Measurements from ENCODE around the gene KRTAP19-7. TPM values are rescaled to one million over a fixed set of nuclear protein-coding genes. Genes with fewer than 3 reads are reported as not detected.

Gene KRTAP19-7
- total and polyA plus RNA-seq, 2 of the 4 experiments (the other 2 are of a cell fraction) = not detected

GRCh38 chr21:30579346-30579745, 18.2 kb upstream of the KRTAP19-7 start:
- dilution Hi-C loops (cut with HindIII; ENCODE audit: low sequenced_read_pairs, unreplicated experiment) (no loop called here), intact Hi-C loops (cut with micrococcal nuclease) (no loop called here), in situ Hi-C loops (cut with MboI; ENCODE audit: low sequenced_read_pairs) (no loop called here)
- Histone ChIP-seq H3K4me1 (ENCODE audit: control insufficient read depth, insufficient read depth, low read length) (no peaks in the 10 kb centered on the region), H3K4ac (ENCODE audit: low read depth, low read length) (no peak overlapping the region), H3K14ac (replicated peaks; ENCODE audit: low read depth, low read length) (no peak overlapping the region), H3K36me3 (ENCODE audit: control insufficient read depth, insufficient read depth, low read length) (no peaks in the 10 kb centered on the region), H3K9me1 (ENCODE audit: insufficient read depth, low read length) (no peaks in the 10 kb centered on the region), H2BK15ac (ENCODE audit: low read depth, low read length) (no peak overlapping the region), H4K20me1 (ENCODE audit: insufficient read depth, low read length) (no peaks in the 10 kb centered on the region), H3K23ac (ENCODE audit: low read depth, low read length) (no peak overlapping the region), H3K4me3 (ENCODE audit: insufficient read depth, low read depth, low read length) (no peak overlapping the region), H2AK9ac (replicated peaks; ENCODE audit: low read depth, low read length, poor library complexity) (no peak overlapping the region), H3K56ac (ENCODE audit: extremely low read depth, insufficient read depth, low read length) (no peak overlapping the region), H2AFZ (replicated peaks; ENCODE audit: low read length, poor library complexity) (no peak overlapping the region), H2AK5ac (ENCODE audit: low read depth, low read length) (no peak overlapping the region), H2BK5ac (ENCODE audit: low read depth, low read length, poor library complexity, severe bottlenecking) (no peak overlapping the region), H2BK20ac (ENCODE audit: low read depth, low read length) (no peak overlapping the region), H2BK120ac (ENCODE audit: low read depth, low read length) (no peak overlapping the region), H3K9me3 (ENCODE audit: control insufficient read depth, insufficient read depth, low read length) (peaks cover 4% of the 10 kb centered on the region), H3K9ac (ENCODE audit: low read depth, low read length) (no peak overlapping the region), H4K5ac (ENCODE audit: low read depth, low read length) (no peak overlapping the region), H3K18ac (ENCODE audit: low read depth, low read length) (no peak overlapping the region), H3K79me1 (ENCODE audit: low read depth in 1 of 2, low read length in 2 of 2) (no peaks in the 10 kb centered on the region), H3K27me3 (ENCODE audit: control insufficient read depth, insufficient read depth, low read length) (no peaks in the 10 kb centered on the region), H3K4me2 (ENCODE audit: low read depth, low read length) (no peak overlapping the region), H4K91ac (ENCODE audit: insufficient read depth, low read depth, low read length) (no peak overlapping the region), H3K27ac (ENCODE audit: insufficient read depth, low read length) (no peak overlapping the region), H4K8ac (ENCODE audit: low read depth in 2 of 2, low read length in 2 of 2) (no peak overlapping the region)
- ChIA-PET POLR2A (ENCODE audit: unreplicated experiment) (no interaction called here), CTCF (no interaction called here)
- ATAC-seq (ENCODE audit: low read depth) (no peak), DNase-seq (no peak)
- no peak for TF ChIP-seq RCOR1 (IDR thresholded peaks at IDR 0.05; ENCODE audit: insufficient replicate concordance, low read length)
- no peak for TF ChIP-seq ELK1 (IDR thresholded peaks at IDR 0.05; ENCODE audit: borderline replicate concordance, low read depth, low read length)
- TF ChIP-seq MAFK (IDR thresholded peaks at IDR 0.05; ENCODE audit: low read depth, low read length) = no peak
- TF ChIP-seq POLR2A (IDR thresholded peaks at IDR 0.05; ENCODE audit: low read depth, low read length) = no peak
- TF ChIP-seq SMC3 (IDR thresholded peaks at IDR 0.05; ENCODE audit: low read depth, low read length) = no peak
- no peak for TF ChIP-seq BHLHE40 (IDR thresholded peaks at IDR 0.05; ENCODE audit: low read depth, low read length)
- no peak for TF ChIP-seq RFX5 (IDR thresholded peaks at IDR 0.05; ENCODE audit: low read depth, low read length)
- BruUV-seq (replicated peaks) = no TSS peak
- no CpG with 5 or more reads among the region's 1 CpG for WGBS, 2 experiments (ENCODE audit: extremely low coverage in 2 of 2, insufficient read length in 1 of 2)
